SH-SY5Y (cell line): Measurements from ENCODE around the gene ZNF479.

Experiments
- GATA2 ChIP-seq: IDR thresholded peaks from 2 replicates; pipeline ENCODE4 v1.6.1; 2011; ENCODE audit warnings: mild to moderate bottlenecking, low read depth, low read length
- GATA3 ChIP-seq: IDR thresholded peaks from 2 replicates; pipeline ENCODE4 v1.6.1; 2011; ENCODE audit warnings: low read depth, mild to moderate bottlenecking, low read length, moderate library complexity

DNA sequence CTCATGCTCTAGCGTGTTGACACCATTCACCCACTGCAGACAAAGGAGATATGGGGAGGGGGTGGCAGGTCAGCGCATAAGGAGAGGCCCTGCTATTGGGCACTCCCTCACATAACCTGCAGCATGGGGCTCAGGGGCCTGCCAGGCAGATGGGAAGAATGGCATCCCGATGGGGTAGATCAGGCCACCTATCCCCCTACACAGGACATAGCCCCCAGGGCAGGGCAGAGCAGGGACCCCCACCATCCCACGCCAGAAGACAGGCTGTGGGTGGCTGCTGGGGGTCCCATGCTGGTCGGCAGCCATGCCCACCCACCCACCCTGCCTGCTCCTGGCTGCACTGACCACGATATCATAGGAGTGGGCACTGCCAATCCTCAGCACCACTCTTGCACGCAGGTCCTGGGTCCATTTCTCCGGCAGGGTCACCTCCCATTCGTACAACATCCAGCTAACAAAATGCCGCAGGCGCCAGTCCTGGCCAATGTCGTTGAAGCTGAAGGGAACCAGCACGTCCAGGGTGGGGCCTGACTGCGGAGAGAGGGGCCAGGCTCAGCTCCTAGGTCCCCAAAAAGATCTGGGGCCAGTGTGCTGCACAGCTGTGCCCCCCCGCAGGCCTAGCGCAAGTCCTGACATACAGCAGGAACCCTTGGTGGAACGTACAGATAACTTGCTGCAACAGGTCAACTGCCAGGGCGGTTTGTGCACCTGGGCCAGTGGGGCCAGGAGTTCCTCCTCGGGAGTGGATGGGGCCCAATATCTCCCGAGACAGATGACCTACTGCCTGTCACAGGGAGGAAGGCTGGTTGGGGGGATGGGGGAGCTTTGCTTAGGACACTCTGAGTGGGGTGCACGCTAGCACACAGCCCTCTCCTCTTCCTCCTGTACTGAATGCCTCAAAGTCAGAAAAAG, 45.9 kb upstream of the ZNF479 start:
- TF ChIP-seq GATA2 (no peak), GATA3 (no peak)
